HG02973 (cell line): Measurements from ENCODE around the gene STK35.
"Not testable (repeated sequence)": the region's sequence is repeated elsewhere in the genome, so short reads cannot be mapped to it uniquely, and the experiment has no call there.

Source experiments
- ATAC-seq: cut with Tn5 transposase; IDR thresholded peaks from one replicate; pipeline ENCODE4 v1.9.1; 2021; ENCODE audit warnings: moderate library complexity; ENCODE audit not compliant: unreplicated experiment

STK35 gene

GRCh38 chr20:2179949-2180348 is 78.3 kb downstream of the STK35 start:
- no peak for ATAC-seq

GRCh38 chr20:2183381-2183780 is 81.8 kb downstream of the STK35 start:
- ATAC-seq: no peak

GRCh38 chr20:2184933-2185332 is 83.3 kb downstream of the STK35 start:
- ATAC-seq: not testable (repeated sequence)

- ATAC-seq: no peak
Measured at GRCh38 chr20:2195614-2196013, 94.0 kb downstream of the STK35 start.

GRCh38 chr20:2197166-2197565 is 95.5 kb downstream of the STK35 start:
- no peak for ATAC-seq
